ENCODE results near the gene UST. TPM values are rescaled to one million over a fixed set of nuclear protein-coding genes. Genes with fewer than 3 reads are reported as not detected.

Gene UST
- total RNA-seq, 1 donor from 2014 or later: 33.3 TPM

- no peak overlapping the region for H3K4me2 ChIP-seq
- peaks cover 14% of the 10 kb centered on the region for H3F3A ChIP-seq (ENCODE audit: low read depth)
- no peaks in the 10 kb centered on the region for H3K27me3 ChIP-seq
- peaks cover 19% of the 10 kb centered on the region for H3K36me3 Mint-ChIP-seq
- H3K9me3 Mint-ChIP-seq: peaks cover 23% of the 10 kb centered on the region
- peaks cover 3% of the 10 kb centered on the region for H3K9me3 ChIP-seq (ENCODE audit: low read depth)
- H4K20me1 ChIP-seq (ENCODE audit: low read depth): peaks cover 57% of the 10 kb centered on the region
- H3K4me1 Mint-ChIP-seq: peaks cover 28% of the 10 kb centered on the region
- TF ChIP-seq EZH2phosphoT487 (IDR thresholded peaks at IDR 0.05) (no peak), EZH2 (IDR thresholded peaks at IDR 0.05) (no peak)
- TF ChIP-seq, protein P1, sequence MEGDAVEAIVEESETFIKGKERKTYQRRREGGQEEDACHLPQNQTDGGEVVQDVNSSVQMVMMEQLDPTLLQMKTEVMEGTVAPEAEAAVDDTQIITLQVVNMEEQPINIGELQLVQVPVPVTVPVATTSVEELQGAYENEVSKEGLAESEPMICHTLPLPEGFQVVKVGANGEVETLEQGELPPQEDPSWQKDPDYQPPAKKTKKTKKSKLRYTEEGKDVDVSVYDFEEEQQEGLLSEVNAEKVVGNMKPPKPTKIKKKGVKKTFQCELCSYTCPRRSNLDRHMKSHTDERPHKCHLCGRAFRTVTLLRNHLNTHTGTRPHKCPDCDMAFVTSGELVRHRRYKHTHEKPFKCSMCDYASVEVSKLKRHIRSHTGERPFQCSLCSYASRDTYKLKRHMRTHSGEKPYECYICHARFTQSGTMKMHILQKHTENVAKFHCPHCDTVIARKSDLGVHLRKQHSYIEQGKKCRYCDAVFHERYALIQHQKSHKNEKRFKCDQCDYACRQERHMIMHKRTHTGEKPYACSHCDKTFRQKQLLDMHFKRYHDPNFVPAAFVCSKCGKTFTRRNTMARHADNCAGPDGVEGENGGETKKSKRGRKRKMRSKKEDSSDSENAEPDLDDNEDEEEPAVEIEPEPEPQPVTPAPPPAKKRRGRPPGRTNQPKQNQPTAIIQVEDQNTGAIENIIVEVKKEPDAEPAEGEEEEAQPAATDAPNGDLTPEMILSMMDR (IDR thresholded peaks at IDR 0.05): no peak
- H3K4me3 ChIP-seq: no peak overlapping the region
- H3K27me3 Mint-ChIP-seq (ENCODE audit: insufficient read depth, low read depth): peaks cover 9% of the 10 kb centered on the region
- H3K4me3 Mint-ChIP-seq: no peak overlapping the region
- H3K27ac ChIP-seq: no peak overlapping the region
- no peak for DNase-seq (ENCODE audit: low spot score)
- no peak overlapping the region for H3K9ac ChIP-seq
- H3K36me3 ChIP-seq: no peaks in the 10 kb centered on the region
- H3K79me2 ChIP-seq (ENCODE audit: low read depth): peaks cover 100% of the 10 kb centered on the region
- no peak overlapping the region for H3K27ac Mint-ChIP-seq
- peaks cover 41% of the 10 kb centered on the region for H3K4me1 ChIP-seq
- H2AFZ ChIP-seq (replicated peaks): no peak overlapping the region
Measured at GRCh38 chr6:148765898-148766808, 19.3 kb downstream of the UST start.

GRCh38 chr6:148768646-148769270 lies 21.9 kb downstream of the UST start:
- H3K36me3 ChIP-seq: no peaks in the 10 kb centered on the region
- peaks cover 100% of the 10 kb centered on the region for H3K79me2 ChIP-seq (ENCODE audit: low read depth)
- Mint-ChIP-seq H3K4me3 (no peak overlapping the region), H3K4me1 (peaks cover 13% of the 10 kb centered on the region), H3K27ac (peak overlapping the region; percentile 32), H3K27me3 (ENCODE audit: insufficient read depth, low read depth) (peaks cover 5% of the 10 kb centered on the region), H3K36me3 (peaks cover 7% of the 10 kb centered on the region), H3K9me3 (peaks cover 11% of the 10 kb centered on the region)
- H2AFZ ChIP-seq (replicated peaks): no peak overlapping the region
- H3K4me1 ChIP-seq: peaks cover 31% of the 10 kb centered on the region
- H4K20me1 ChIP-seq (ENCODE audit: low read depth): peaks cover 52% of the 10 kb centered on the region
- no peaks in the 10 kb centered on the region for H3K9me3 ChIP-seq (ENCODE audit: low read depth)
- TF ChIP-seq, protein P1 (IDR thresholded peaks at IDR 0.05): no peak
- no peak for TF ChIP-seq EZH2 (IDR thresholded peaks at IDR 0.05)
- TF ChIP-seq EZH2phosphoT487 (IDR thresholded peaks at IDR 0.05): no peak
- H3K4me2 ChIP-seq: peak overlapping the region; percentile 26
- H3K27ac ChIP-seq: no peak overlapping the region
- peaks cover 11% of the 10 kb centered on the region for H3F3A ChIP-seq (ENCODE audit: low read depth)
- no peak for DNase-seq (ENCODE audit: low spot score)
- H3K4me3 ChIP-seq: no peak overlapping the region
- H3K9ac ChIP-seq: no peak overlapping the region
- no peaks in the 10 kb centered on the region for H3K27me3 ChIP-seq

DNA sequence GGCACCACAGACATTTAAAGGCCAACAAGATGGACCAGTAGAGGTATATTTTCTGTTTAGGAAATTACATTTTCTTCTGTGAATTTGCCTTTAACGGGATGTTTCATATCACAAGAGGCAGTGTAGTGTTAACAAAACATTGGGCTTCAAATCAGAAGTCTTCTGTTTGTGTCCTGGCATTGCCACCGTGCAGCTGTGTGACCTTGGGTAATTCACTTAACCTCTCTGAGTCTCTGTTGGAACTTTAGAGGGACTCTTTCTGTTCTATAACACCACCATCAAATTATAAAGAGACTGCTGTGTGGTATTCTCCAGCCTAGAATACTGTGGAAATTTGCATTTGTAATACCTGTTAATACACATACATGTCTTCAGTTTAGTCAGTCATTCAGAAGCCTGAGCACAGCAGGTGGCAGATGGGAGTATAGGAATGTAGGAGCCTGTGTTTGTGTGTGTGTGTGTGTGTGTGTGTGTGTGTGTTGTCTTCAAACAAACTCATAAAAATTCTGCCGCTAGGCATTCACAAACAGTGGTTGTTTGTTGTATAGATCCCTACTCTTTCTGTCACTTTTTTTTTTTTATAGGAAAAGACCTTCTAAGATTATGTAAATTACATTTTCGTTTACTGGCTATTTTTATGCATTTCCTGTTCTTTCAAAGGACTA lies 22.6 kb downstream of the UST start:
- Mint-ChIP-seq H3K4me1 (peaks cover 13% of the 10 kb centered on the region), H3K4me3 (no peak overlapping the region), H3K27me3 (ENCODE audit: insufficient read depth, low read depth) (peaks cover 5% of the 10 kb centered on the region), H3K9me3 (peaks cover 7% of the 10 kb centered on the region), H3K27ac (no peak overlapping the region), H3K36me3 (peaks cover 5% of the 10 kb centered on the region)
- Histone ChIP-seq H3K4me2 (peak overlapping the region; percentile 32), H3K79me2 (ENCODE audit: low read depth) (peaks cover 100% of the 10 kb centered on the region), H3K27ac (no peak overlapping the region), H3K27me3 (no peaks in the 10 kb centered on the region), H2AFZ (replicated peaks) (no peak overlapping the region), H3K4me1 (peaks cover 31% of the 10 kb centered on the region), H4K20me1 (ENCODE audit: low read depth) (peaks cover 52% of the 10 kb centered on the region), H3K9me3 (ENCODE audit: low read depth) (no peaks in the 10 kb centered on the region), H3K9ac (no peak overlapping the region), H3K36me3 (no peaks in the 10 kb centered on the region), H3K4me3 (no peak overlapping the region), H3F3A (ENCODE audit: low read depth) (peaks cover 11% of the 10 kb centered on the region)
- peak; percentile 56 for DNase-seq (ENCODE audit: low spot score)
- TF ChIP-seq EZH2 (IDR thresholded peaks at IDR 0.05): no peak
- TF ChIP-seq EZH2phosphoT487 (IDR thresholded peaks at IDR 0.05): no peak
- TF ChIP-seq, protein P1 (IDR thresholded peaks at IDR 0.05): no peak
